ENCODE results near the gene JUN. TPM values are rescaled to one million over a fixed set of nuclear protein-coding genes. Genes with fewer than 3 reads are reported as not detected.

JUN gene
- polyA plus RNA-seq, 1 donor (not counting 4 experiments of a cell fraction or from before 2014, with no cell fraction given), result 70.1 TPM

GRCh38 chr1:58823481-58824010, 39.7 kb upstream of the JUN start:
- Histone ChIP-seq H3K4me2 (ENCODE audit: control insufficient read depth, extremely low read depth, insufficient read depth, low read depth, low read length) (peak overlapping the region; percentile 35), H3K9me3 (ENCODE audit: control insufficient read depth, low read depth, low read length) (peaks cover 4% of the 10 kb centered on the region), H3K4me1 (ENCODE audit: control insufficient read depth, extremely low read depth, insufficient read depth, low read length) (peaks cover 34% of the 10 kb centered on the region), H3K27me3 (ENCODE audit: control insufficient read depth, extremely low read depth, insufficient read depth, low read length) (no peaks in the 10 kb centered on the region), H2AFZ (ENCODE audit: control insufficient read depth, low read length) (peak overlapping the region; percentile 21), H3K4me3 (ENCODE audit: control insufficient read depth in 2 of 3, extremely low read depth in 1 of 3, insufficient read depth in 2 of 3, low read depth in 1 of 3, low read length in 3 of 3) (no peak overlapping the region), H4K20me1 (ENCODE audit: control insufficient read depth, extremely low read depth, insufficient read depth, low read length) (no peaks in the 10 kb centered on the region), H3K9me1 (ENCODE audit: control insufficient read depth, extremely low read depth, insufficient read depth, low read length) (no peaks in the 10 kb centered on the region), H3K79me2 (ENCODE audit: control insufficient read depth, insufficient read depth, low read length) (no peaks in the 10 kb centered on the region), H3K9ac (ENCODE audit: control insufficient read depth, extremely low read depth, insufficient read depth, low read length) (no peak overlapping the region), H3K36me3 (ENCODE audit: control insufficient read depth in 2 of 2, extremely low read depth in 1 of 2, insufficient read depth in 2 of 2, low read length in 2 of 2) (no peaks in the 10 kb centered on the region), H3K27ac (ENCODE audit: control insufficient read depth, insufficient read depth, low read length) (peak overlapping the region; percentile 28)
- no peak for TF ChIP-seq EZH2 (IDR thresholded peaks at IDR 0.05; ENCODE audit: low read length)
- TF ChIP-seq, protein P1, sequence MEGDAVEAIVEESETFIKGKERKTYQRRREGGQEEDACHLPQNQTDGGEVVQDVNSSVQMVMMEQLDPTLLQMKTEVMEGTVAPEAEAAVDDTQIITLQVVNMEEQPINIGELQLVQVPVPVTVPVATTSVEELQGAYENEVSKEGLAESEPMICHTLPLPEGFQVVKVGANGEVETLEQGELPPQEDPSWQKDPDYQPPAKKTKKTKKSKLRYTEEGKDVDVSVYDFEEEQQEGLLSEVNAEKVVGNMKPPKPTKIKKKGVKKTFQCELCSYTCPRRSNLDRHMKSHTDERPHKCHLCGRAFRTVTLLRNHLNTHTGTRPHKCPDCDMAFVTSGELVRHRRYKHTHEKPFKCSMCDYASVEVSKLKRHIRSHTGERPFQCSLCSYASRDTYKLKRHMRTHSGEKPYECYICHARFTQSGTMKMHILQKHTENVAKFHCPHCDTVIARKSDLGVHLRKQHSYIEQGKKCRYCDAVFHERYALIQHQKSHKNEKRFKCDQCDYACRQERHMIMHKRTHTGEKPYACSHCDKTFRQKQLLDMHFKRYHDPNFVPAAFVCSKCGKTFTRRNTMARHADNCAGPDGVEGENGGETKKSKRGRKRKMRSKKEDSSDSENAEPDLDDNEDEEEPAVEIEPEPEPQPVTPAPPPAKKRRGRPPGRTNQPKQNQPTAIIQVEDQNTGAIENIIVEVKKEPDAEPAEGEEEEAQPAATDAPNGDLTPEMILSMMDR (optimal IDR thresholded peaks at IDR 0.05 in 1 of 3, IDR thresholded peaks at IDR 0.05 in 1 of 3, conservative IDR thresholded peaks at IDR 0.05 in 1 of 3; ENCODE audit: extremely low read depth in 1 of 3, insufficient read depth in 2 of 3, low read length in 3 of 3), result no peak
- DNase-seq (ENCODE audit: low read depth, low spot score) (no peak), FAIRE-seq (peak; percentile 80)
- dilution Hi-C loops (cut with MboI; ENCODE audit: extremely low pct_ligation_motif_present, low sequenced_read_pairs), result no loop called here

DNA sequence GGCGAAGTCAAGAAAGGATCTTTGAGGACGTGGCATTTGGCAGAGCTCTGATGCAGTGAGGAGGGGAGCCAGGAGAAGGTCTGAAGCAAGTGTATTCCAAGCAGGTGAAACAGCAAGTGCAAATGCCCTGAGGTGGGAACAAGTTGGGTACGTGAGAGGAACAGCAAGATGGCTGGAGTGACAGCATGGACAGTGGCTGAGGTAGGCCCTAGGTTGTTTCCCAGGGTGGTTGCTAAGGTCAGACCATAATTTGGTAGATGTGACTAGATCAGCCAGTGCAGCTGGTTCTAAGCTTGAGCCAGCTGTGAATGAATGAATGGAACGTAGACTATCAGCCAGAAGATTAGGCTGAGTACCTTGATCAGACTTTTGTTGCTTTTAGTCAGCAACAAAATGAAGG, 37.5 kb upstream of the JUN start:
- no peak overlapping the region for H3K4me3 ChIP-seq (ENCODE audit: control insufficient read depth in 2 of 3, extremely low read depth in 1 of 3, insufficient read depth in 2 of 3, low read depth in 1 of 3, low read length in 3 of 3)
- no peaks in the 10 kb centered on the region for H3K27me3 ChIP-seq (ENCODE audit: control insufficient read depth, extremely low read depth, insufficient read depth, low read length)
- H3K36me3 ChIP-seq (ENCODE audit: control insufficient read depth in 2 of 2, extremely low read depth in 1 of 2, insufficient read depth in 2 of 2, low read length in 2 of 2), result no peaks in the 10 kb centered on the region
- no peak overlapping the region for H2AFZ ChIP-seq (ENCODE audit: control insufficient read depth, low read length)
- H4K20me1 ChIP-seq (ENCODE audit: control insufficient read depth, extremely low read depth, insufficient read depth, low read length), result no peaks in the 10 kb centered on the region
- TF ChIP-seq, protein P1 (optimal IDR thresholded peaks at IDR 0.05 in 1 of 3, IDR thresholded peaks at IDR 0.05 in 1 of 3, conservative IDR thresholded peaks at IDR 0.05 in 1 of 3; ENCODE audit: extremely low read depth in 1 of 3, insufficient read depth in 2 of 3, low read length in 3 of 3), result no peak
- no peak for TF ChIP-seq EZH2 (IDR thresholded peaks at IDR 0.05; ENCODE audit: low read length)
- no peaks in the 10 kb centered on the region for H3K79me2 ChIP-seq (ENCODE audit: control insufficient read depth, insufficient read depth, low read length)
- H3K9me1 ChIP-seq (ENCODE audit: control insufficient read depth, extremely low read depth, insufficient read depth, low read length), result no peaks in the 10 kb centered on the region
- no peak overlapping the region for H3K4me2 ChIP-seq (ENCODE audit: control insufficient read depth, extremely low read depth, insufficient read depth, low read depth, low read length)
- H3K4me1 ChIP-seq (ENCODE audit: control insufficient read depth, extremely low read depth, insufficient read depth, low read length), result peaks cover 56% of the 10 kb centered on the region
- DNase-seq (ENCODE audit: low read depth, low spot score) (no peak), FAIRE-seq (no peak)
- dilution Hi-C loops (cut with MboI; ENCODE audit: extremely low pct_ligation_motif_present, low sequenced_read_pairs), result no loop called here
- no peak overlapping the region for H3K27ac ChIP-seq (ENCODE audit: control insufficient read depth, insufficient read depth, low read length)
- H3K9me3 ChIP-seq (ENCODE audit: control insufficient read depth, low read depth, low read length), result no peaks in the 10 kb centered on the region
- H3K9ac ChIP-seq (ENCODE audit: control insufficient read depth, extremely low read depth, insufficient read depth, low read length), result no peak overlapping the region
